DOHH2 (cell line): ENCODE results near the gene DNAAF9.

Experiments
- EZH2phosphoT487 ChIP-seq: fragments of 200-600 bp; sonication (generic); IDR thresholded peaks from 2 replicates; pipeline ENCODE4 v1.6.1; 2017; ENCODE audit warnings: borderline replicate concordance, mild to moderate bottlenecking, antibody characterized with exemption, low read length, moderate library complexity, mixed read lengths
- TF ChIP-seq, protein P1 (sequence below): fragments of 200-600 bp; sonication (generic); IDR thresholded peaks from one replicate; pipeline ENCODE4 v1.5.1; 2014; ENCODE audit warnings: antibody characterized with exemption, mild to moderate bottlenecking, low read depth, low read length; ENCODE audit not compliant: poor library complexity, severe bottlenecking

GRCh38 chr20:3378138-3378537 is 29.3 kb downstream of the DNAAF9 start:
- TF ChIP-seq, protein P1, sequence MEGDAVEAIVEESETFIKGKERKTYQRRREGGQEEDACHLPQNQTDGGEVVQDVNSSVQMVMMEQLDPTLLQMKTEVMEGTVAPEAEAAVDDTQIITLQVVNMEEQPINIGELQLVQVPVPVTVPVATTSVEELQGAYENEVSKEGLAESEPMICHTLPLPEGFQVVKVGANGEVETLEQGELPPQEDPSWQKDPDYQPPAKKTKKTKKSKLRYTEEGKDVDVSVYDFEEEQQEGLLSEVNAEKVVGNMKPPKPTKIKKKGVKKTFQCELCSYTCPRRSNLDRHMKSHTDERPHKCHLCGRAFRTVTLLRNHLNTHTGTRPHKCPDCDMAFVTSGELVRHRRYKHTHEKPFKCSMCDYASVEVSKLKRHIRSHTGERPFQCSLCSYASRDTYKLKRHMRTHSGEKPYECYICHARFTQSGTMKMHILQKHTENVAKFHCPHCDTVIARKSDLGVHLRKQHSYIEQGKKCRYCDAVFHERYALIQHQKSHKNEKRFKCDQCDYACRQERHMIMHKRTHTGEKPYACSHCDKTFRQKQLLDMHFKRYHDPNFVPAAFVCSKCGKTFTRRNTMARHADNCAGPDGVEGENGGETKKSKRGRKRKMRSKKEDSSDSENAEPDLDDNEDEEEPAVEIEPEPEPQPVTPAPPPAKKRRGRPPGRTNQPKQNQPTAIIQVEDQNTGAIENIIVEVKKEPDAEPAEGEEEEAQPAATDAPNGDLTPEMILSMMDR: no peak
- TF ChIP-seq EZH2phosphoT487: no peak
